Tibial nerve (tissue), 3 donors: Measurements from ENCODE around the gene ANO7.

Experiments used
- POLR2A ChIP-seq, 2 donors: fragments of 450-650 bp; IDR thresholded peaks; one replicate each; pipeline ENCODE4 v1.6.1; 2017; ENCODE audit warnings: antibody characterized with exemption in 2 of 2, mild to moderate bottlenecking in 2 of 2, moderate library complexity in 2 of 2
- TF ChIP-seq, protein P1 (sequence below), 5 experiments: fragments of 200-600 bp in 3 of 5; fragments of 450-650 bp in 2 of 5; sonication (generic) in 3 of 5; IDR thresholded peaks; one replicate each; pipeline ENCODE4 v1.5.1; 2016 to 2019; ENCODE audit warnings: antibody characterized with exemption in 5 of 5, mild to moderate bottlenecking in 3 of 5, moderate library complexity in 2 of 5

DNA sequence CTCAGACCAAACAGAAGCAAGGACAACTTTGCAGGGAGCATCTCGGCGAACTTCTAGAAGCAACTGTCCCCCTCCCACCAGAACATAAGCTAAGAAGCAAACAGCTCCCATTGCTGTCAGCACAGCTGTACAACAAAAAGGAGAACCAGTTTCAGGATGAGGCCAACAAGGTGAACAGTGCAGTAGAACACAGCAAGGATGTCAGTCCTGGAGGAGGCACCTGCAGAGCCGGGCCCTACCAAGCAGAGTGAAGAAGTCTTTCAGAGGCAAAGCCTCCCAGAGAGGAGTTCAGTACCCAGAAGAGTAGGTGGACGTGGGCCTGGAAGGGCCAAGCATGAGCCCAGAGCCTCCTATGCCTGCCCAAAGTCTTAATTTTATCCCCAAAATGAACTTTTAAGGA, 40.2 kb upstream of the ANO7 start:
- TF ChIP-seq, protein P1, sequence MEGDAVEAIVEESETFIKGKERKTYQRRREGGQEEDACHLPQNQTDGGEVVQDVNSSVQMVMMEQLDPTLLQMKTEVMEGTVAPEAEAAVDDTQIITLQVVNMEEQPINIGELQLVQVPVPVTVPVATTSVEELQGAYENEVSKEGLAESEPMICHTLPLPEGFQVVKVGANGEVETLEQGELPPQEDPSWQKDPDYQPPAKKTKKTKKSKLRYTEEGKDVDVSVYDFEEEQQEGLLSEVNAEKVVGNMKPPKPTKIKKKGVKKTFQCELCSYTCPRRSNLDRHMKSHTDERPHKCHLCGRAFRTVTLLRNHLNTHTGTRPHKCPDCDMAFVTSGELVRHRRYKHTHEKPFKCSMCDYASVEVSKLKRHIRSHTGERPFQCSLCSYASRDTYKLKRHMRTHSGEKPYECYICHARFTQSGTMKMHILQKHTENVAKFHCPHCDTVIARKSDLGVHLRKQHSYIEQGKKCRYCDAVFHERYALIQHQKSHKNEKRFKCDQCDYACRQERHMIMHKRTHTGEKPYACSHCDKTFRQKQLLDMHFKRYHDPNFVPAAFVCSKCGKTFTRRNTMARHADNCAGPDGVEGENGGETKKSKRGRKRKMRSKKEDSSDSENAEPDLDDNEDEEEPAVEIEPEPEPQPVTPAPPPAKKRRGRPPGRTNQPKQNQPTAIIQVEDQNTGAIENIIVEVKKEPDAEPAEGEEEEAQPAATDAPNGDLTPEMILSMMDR (IDR thresholded peaks at IDR 0.05), result no peak
- TF ChIP-seq POLR2A (IDR thresholded peaks at IDR 0.05), result no peak
